HS-27A (cell line): ENCODE measurements around the gene MTG2.

ENCODE experiments used
- DNase-seq: peaks from one replicate; pipeline ENCODE4 v3.0.0-alpha.2; 2012; ENCODE audit warnings: low read depth, missing footprints

MTG2 gene

GRCh38 chr20:62235777-62236157 lies 52.9 kb downstream of the MTG2 start:
- DNase-seq: no peak

GRCh38 chr20:62236200-62236599 lies 53.4 kb downstream of the MTG2 start:
- DNase-seq: no peak

GRCh38 chr20:62236766-62237513 lies 54.1 kb downstream of the MTG2 start:
- DNase-seq: no peak

GRCh38 chr20:62237514-62237800 lies 54.6 kb downstream of the MTG2 start:
- no peak for DNase-seq

- peak; percentile 91 for DNase-seq
Measured at GRCh38 chr20:62237801-62238568, 55.2 kb downstream of the MTG2 start, which contains the start of gene OSBPL2. Gene OSBPL2, plus strand, starts transcription at chr20:62238521. Its CDS starts 17,664 bp downstream, at chr20:62256185.

- DNase-seq: no peak
Measured at GRCh38 chr20:62238569-62239277, 55.9 kb downstream of the MTG2 start.

GRCh38 chr20:62239278-62239879 lies 56.6 kb downstream of the MTG2 start:
- DNase-seq: no peak

GRCh38 chr20:62240020-62240685 lies 57.3 kb downstream of the MTG2 start:
- no peak for DNase-seq

GRCh38 chr20:62241506-62241905 lies 58.7 kb downstream of the MTG2 start:
- no peak for DNase-seq

GRCh38 chr20:62242176-62242575 lies 59.3 kb downstream of the MTG2 start:
- DNase-seq: no peak

- no peak for DNase-seq
Measured at GRCh38 chr20:62243106-62243505, 60.3 kb downstream of the MTG2 start.

GRCh38 chr20:62243906-62244515 lies 61.2 kb downstream of the MTG2 start:
- no peak for DNase-seq

GRCh38 chr20:62244644-62245108 lies 61.8 kb downstream of the MTG2 start:
- DNase-seq: no peak

GRCh38 chr20:62245911-62246280 lies 63.1 kb downstream of the MTG2 start:
- no peak for DNase-seq

GRCh38 chr20:62246431-62246830 lies 63.6 kb downstream of the MTG2 start:
- DNase-seq: no peak

- DNase-seq: no peak
Measured at GRCh38 chr20:62246872-62247652, 64.2 kb downstream of the MTG2 start.

GRCh38 chr20:62248890-62249560 lies 66.2 kb downstream of the MTG2 start:
- DNase-seq: no peak

- no peak for DNase-seq
Measured at GRCh38 chr20:62252342-62252966, 69.6 kb downstream of the MTG2 start.
